ENCODE data around the gene VEGFC. TPM values are rescaled to one million over a fixed set of nuclear protein-coding genes. Genes with fewer than 3 reads are reported as not detected.

VEGFC gene
- total and polyA plus RNA-seq, 7 experiments from 2014 or later = not detected

GRCh38 chr4:176769514-176769913, 23.2 kb downstream of the VEGFC start:
- no peaks in the 10 kb centered on the region for H3K36me3 Mint-ChIP-seq
- CTCF ChIA-PET = no interaction called here
- intact Hi-C loops (cut with micrococcal nuclease) = no loop called here

DNA sequence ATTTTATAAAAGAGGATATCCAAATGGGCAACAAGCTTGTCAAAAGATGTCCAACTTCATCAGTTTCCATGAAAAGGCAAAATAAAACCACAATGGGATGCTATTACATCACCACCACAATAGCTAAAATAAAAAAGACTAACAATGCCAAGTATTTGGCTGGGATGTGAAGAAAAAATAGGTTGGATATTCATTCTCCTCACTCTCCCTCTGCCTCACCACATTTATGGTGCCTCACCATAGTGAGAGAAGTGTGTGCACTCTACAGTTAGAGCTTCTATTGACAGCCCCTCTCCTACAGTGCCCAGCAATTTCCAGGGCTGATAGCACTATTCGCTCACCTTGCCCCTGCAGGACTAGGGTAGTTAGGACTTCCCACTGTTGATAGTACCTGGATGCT, 25.5 kb downstream of the VEGFC start:
- Mint-ChIP-seq H3K4me1 (no peaks in the 10 kb centered on the region), H3K27ac (no peak overlapping the region), H3K9me3 (peaks cover 0 to 16% (median 4%) of the 10 kb centered on the region in 11 donors), H3K4me3 (no peak overlapping the region), H3K36me3 (no peaks in the 10 kb centered on the region), H3K27me3 (no peaks in the 10 kb centered on the region)
- DNase-seq (no peak), ATAC-seq (no peak)
- Histone ChIP-seq H3K4me3 (ENCODE audit: low read length) (no peak overlapping the region), H3K4me1 (ENCODE audit: control insufficient read depth in 2 of 2, insufficient read depth in 2 of 2, low read length in 2 of 2) (no peaks in the 10 kb centered on the region), H3K9me3 (ENCODE audit: control insufficient read depth in 2 of 3, low read length in 3 of 3) (no peaks in the 10 kb centered on the region), H3K27ac (ENCODE audit: low read depth, low read length) (no peak overlapping the region), H3K27me3 (ENCODE audit: control insufficient read depth in 2 of 2, insufficient read depth in 2 of 2, low read length in 2 of 2) (no peaks in the 10 kb centered on the region), H3K36me3 (ENCODE audit: control insufficient read depth in 2 of 3, insufficient read depth in 3 of 3, low read length in 3 of 3) (no peaks in the 10 kb centered on the region)
- intact Hi-C loops (cut with micrococcal nuclease) = no loop called here
- CTCF ChIA-PET = interaction anchor here (0.6 kb wide), 1 partner anchor 11 kb away, joined by 3 read pairs; no protein-coding TSS in a partner anchor
- POLR2A ChIA-PET = no interaction called here

More at GRCh38 chr4:176769514-176769913, 23.2 kb downstream of the VEGFC start:
- POLR2A ChIA-PET = no interaction called here
- H3K9me3 ChIP-seq (ENCODE audit: control insufficient read depth in 2 of 3, low read length in 3 of 3) = no peaks in the 10 kb centered on the region
- Mint-ChIP-seq H3K27me3 (peaks cover 0 to 3% (median 0%) of the 10 kb centered on the region in 5 donors), H3K9me3 (peaks cover 0 to 13% (median 2%) of the 10 kb centered on the region in 11 donors), H3K27ac (no peak overlapping the region), H3K4me1 (no peaks in the 10 kb centered on the region), H3K4me3 (no peak overlapping the region)
- no peaks in the 10 kb centered on the region for H3K4me1 ChIP-seq (ENCODE audit: control insufficient read depth in 2 of 2, insufficient read depth in 2 of 2, low read length in 2 of 2)
- H3K36me3 ChIP-seq (ENCODE audit: control insufficient read depth in 2 of 3, insufficient read depth in 3 of 3, low read length in 3 of 3) = no peaks in the 10 kb centered on the region
- H3K27ac ChIP-seq (ENCODE audit: low read depth, low read length) = no peak overlapping the region
- H3K27me3 ChIP-seq (ENCODE audit: control insufficient read depth in 2 of 2, insufficient read depth in 2 of 2, low read length in 2 of 2) = no peaks in the 10 kb centered on the region
- H3K4me3 ChIP-seq (ENCODE audit: low read length) = no peak overlapping the region
- DNase-seq (no peak), ATAC-seq (no peak)

- H3K36me3 Mint-ChIP-seq = no peaks in the 10 kb centered on the region
- ATAC-seq (no peak), DNase-seq (no peak)
- H3K27me3 Mint-ChIP-seq = no peaks in the 10 kb centered on the region
- ChIA-PET CTCF (no interaction called here), POLR2A (no interaction called here)
- no peaks in the 10 kb centered on the region for H3K4me1 Mint-ChIP-seq
- H3K27ac Mint-ChIP-seq = no peak overlapping the region
- no peak overlapping the region for H3K27ac ChIP-seq (ENCODE audit: low read depth, low read length)
- H3K4me1 ChIP-seq (ENCODE audit: control insufficient read depth in 2 of 2, insufficient read depth in 2 of 2, low read length in 2 of 2) = no peaks in the 10 kb centered on the region
- no peaks in the 10 kb centered on the region for H3K9me3 ChIP-seq (ENCODE audit: control insufficient read depth in 2 of 3, low read length in 3 of 3)
- intact Hi-C loops (cut with micrococcal nuclease) = no loop called here
- no peaks in the 10 kb centered on the region for H3K36me3 ChIP-seq (ENCODE audit: control insufficient read depth in 2 of 3, insufficient read depth in 3 of 3, low read length in 3 of 3)
- H3K9me3 Mint-ChIP-seq = peaks cover 0 to 16% (median 4%) of the 10 kb centered on the region in 11 donors
- H3K27me3 ChIP-seq (ENCODE audit: control insufficient read depth in 2 of 2, insufficient read depth in 2 of 2, low read length in 2 of 2) = no peaks in the 10 kb centered on the region
- no peak overlapping the region for H3K4me3 Mint-ChIP-seq
- H3K4me3 ChIP-seq (ENCODE audit: low read length) = no peak overlapping the region
These were observed 29.9 kb downstream of the VEGFC start for GRCh38 chr4:176762661-176763308.

GRCh38 chr4:176761872-176762271, 30.9 kb downstream of the VEGFC start:
- no peaks in the 10 kb centered on the region for H3K27me3 ChIP-seq (ENCODE audit: control insufficient read depth in 2 of 2, insufficient read depth in 2 of 2, low read length in 2 of 2)
- no peaks in the 10 kb centered on the region for H3K4me1 Mint-ChIP-seq
- no peak overlapping the region for H3K4me3 Mint-ChIP-seq
- intact Hi-C loops (cut with micrococcal nuclease) = no loop called here
- ATAC-seq (no peak), DNase-seq (no peak)
- ChIA-PET CTCF (no interaction called here), POLR2A (no interaction called here)
- no peak overlapping the region for H3K4me3 ChIP-seq (ENCODE audit: low read length)
- H3K27ac Mint-ChIP-seq = no peak overlapping the region
- H3K9me3 Mint-ChIP-seq = peaks cover 0 to 16% (median 4%) of the 10 kb centered on the region in 11 donors
- no peak overlapping the region for H3K27ac ChIP-seq (ENCODE audit: low read depth, low read length)
- no peaks in the 10 kb centered on the region for H3K9me3 ChIP-seq (ENCODE audit: control insufficient read depth in 2 of 3, low read length in 3 of 3)
- no peaks in the 10 kb centered on the region for H3K4me1 ChIP-seq (ENCODE audit: control insufficient read depth in 2 of 2, insufficient read depth in 2 of 2, low read length in 2 of 2)
- H3K36me3 Mint-ChIP-seq = no peaks in the 10 kb centered on the region
- H3K36me3 ChIP-seq (ENCODE audit: control insufficient read depth in 2 of 3, insufficient read depth in 3 of 3, low read length in 3 of 3) = no peaks in the 10 kb centered on the region
- no peaks in the 10 kb centered on the region for H3K27me3 Mint-ChIP-seq

GRCh38 chr4:176760471-176760870, 32.3 kb downstream of the VEGFC start:
- no peaks in the 10 kb centered on the region for H3K4me1 ChIP-seq (ENCODE audit: control insufficient read depth in 2 of 2, insufficient read depth in 2 of 2, low read length in 2 of 2)
- no peaks in the 10 kb centered on the region for H3K9me3 ChIP-seq (ENCODE audit: control insufficient read depth in 2 of 3, low read length in 3 of 3)
- DNase-seq = no peak
- ChIA-PET POLR2A (no interaction called here), CTCF (no interaction called here)
- H3K27me3 ChIP-seq (ENCODE audit: control insufficient read depth in 2 of 2, insufficient read depth in 2 of 2, low read length in 2 of 2) = no peaks in the 10 kb centered on the region
- no peaks in the 10 kb centered on the region for H3K36me3 ChIP-seq (ENCODE audit: control insufficient read depth in 2 of 3, insufficient read depth in 3 of 3, low read length in 3 of 3)
- H3K9me3 Mint-ChIP-seq = peaks cover 0 to 12% (median 2%) of the 10 kb centered on the region in 11 donors
- intact Hi-C loops (cut with micrococcal nuclease) = no loop called here
- H3K27ac Mint-ChIP-seq = no peak overlapping the region
- ATAC-seq = no peak
- no peak overlapping the region for H3K27ac ChIP-seq (ENCODE audit: low read depth, low read length)
- H3K4me3 ChIP-seq (ENCODE audit: low read length) = no peak overlapping the region
- no peaks in the 10 kb centered on the region for H3K27me3 Mint-ChIP-seq
- no peaks in the 10 kb centered on the region for H3K4me1 Mint-ChIP-seq
- no peaks in the 10 kb centered on the region for H3K36me3 Mint-ChIP-seq
- no peak overlapping the region for H3K4me3 Mint-ChIP-seq

- no peaks in the 10 kb centered on the region for H3K9me3 ChIP-seq (ENCODE audit: control insufficient read depth in 2 of 3, low read length in 3 of 3)
- DNase-seq = no peak
- no peak overlapping the region for H3K4me3 Mint-ChIP-seq
- ChIA-PET CTCF (no interaction called here), POLR2A (no interaction called here)
- intact Hi-C loops (cut with micrococcal nuclease) = no loop called here
- peaks cover 0 to 8% (median under 1%) of the 10 kb centered on the region in 11 donors for H3K9me3 Mint-ChIP-seq
- no peak overlapping the region for H3K4me3 ChIP-seq (ENCODE audit: low read length)
- no peak overlapping the region for H3K27ac Mint-ChIP-seq
- H3K27ac ChIP-seq (ENCODE audit: low read depth, low read length) = no peak overlapping the region
- H3K36me3 ChIP-seq (ENCODE audit: control insufficient read depth in 2 of 3, insufficient read depth in 3 of 3, low read length in 3 of 3) = no peaks in the 10 kb centered on the region
- H3K36me3 Mint-ChIP-seq = no peaks in the 10 kb centered on the region
- no peaks in the 10 kb centered on the region for H3K27me3 Mint-ChIP-seq
- H3K4me1 Mint-ChIP-seq = no peaks in the 10 kb centered on the region
- no peaks in the 10 kb centered on the region for H3K4me1 ChIP-seq (ENCODE audit: control insufficient read depth in 2 of 2, insufficient read depth in 2 of 2, low read length in 2 of 2)
- H3K27me3 ChIP-seq (ENCODE audit: control insufficient read depth in 2 of 2, insufficient read depth in 2 of 2, low read length in 2 of 2) = no peaks in the 10 kb centered on the region
- ATAC-seq = no peak
These were observed 34.0 kb downstream of the VEGFC start for GRCh38 chr4:176758731-176759130.

DNA sequence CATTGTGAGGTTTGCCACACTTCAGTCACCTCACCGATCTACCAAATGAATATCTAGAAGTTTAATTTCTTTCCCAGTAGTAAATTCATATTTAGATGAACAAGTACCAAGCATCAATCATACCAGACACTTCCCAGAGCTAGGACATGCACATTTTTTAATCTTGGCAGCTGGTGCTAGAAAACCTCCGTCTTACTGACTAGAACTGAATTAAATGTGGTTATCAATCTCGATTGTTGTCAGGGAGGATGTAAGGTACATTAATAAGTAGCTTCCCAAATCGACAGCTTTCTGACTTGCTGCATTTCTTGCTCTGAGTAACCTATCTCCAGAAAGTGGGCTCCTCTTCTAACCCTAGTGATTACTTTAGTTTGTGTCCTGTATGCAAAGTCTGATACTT, 34.4 kb downstream of the VEGFC start:
- Histone ChIP-seq H3K4me3 (ENCODE audit: low read length) (no peak overlapping the region), H3K4me1 (ENCODE audit: control insufficient read depth in 2 of 2, insufficient read depth in 2 of 2, low read length in 2 of 2) (no peaks in the 10 kb centered on the region), H3K36me3 (ENCODE audit: control insufficient read depth in 2 of 3, insufficient read depth in 3 of 3, low read length in 3 of 3) (no peaks in the 10 kb centered on the region), H3K27ac (ENCODE audit: low read depth, low read length) (no peak overlapping the region), H3K27me3 (ENCODE audit: control insufficient read depth in 2 of 2, insufficient read depth in 2 of 2, low read length in 2 of 2) (no peaks in the 10 kb centered on the region), H3K9me3 (ENCODE audit: control insufficient read depth in 2 of 3, low read length in 3 of 3) (no peaks in the 10 kb centered on the region)
- peaks cover 0 to 8% (median 0%) of the 10 kb centered on the region in 11 donors for H3K9me3 Mint-ChIP-seq
- DNase-seq (no peak), ATAC-seq (no peak)
- H3K27ac Mint-ChIP-seq = no peak overlapping the region
- no peaks in the 10 kb centered on the region for H3K27me3 Mint-ChIP-seq
- ChIA-PET CTCF (no interaction called here), POLR2A (no interaction called here)
- no peaks in the 10 kb centered on the region for H3K36me3 Mint-ChIP-seq
- intact Hi-C loops (cut with micrococcal nuclease) = no loop called here
- H3K4me3 Mint-ChIP-seq = no peak overlapping the region
- H3K4me1 Mint-ChIP-seq = no peaks in the 10 kb centered on the region
